Measurements from ENCODE around the gene ACAA2.

Gene ACAA2

DNA sequence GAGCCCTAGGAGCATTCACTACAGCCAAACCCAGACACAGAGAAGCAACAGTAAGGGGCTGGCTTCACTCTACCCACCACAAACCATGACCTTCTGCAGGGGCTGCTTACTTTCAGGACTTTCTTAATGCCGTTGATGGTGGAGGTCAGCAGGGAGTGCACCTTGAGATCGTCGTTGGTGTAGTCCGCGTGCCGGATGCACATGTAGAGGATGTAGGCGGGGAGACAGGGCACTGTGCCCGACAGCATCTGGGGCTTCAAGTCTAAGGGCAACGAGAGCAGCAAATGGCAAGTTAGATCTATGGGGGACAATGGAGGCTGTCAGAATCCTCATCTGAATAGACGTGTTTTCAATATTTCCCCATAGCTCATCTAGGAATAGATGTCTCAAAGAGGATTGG, 29.8 kb upstream of the ACAA2 start:
- Histone ChIP-seq H3K79me2 (ENCODE audit: control insufficient read depth, low read length) (no peaks in the 10 kb centered on the region), H3K36me3 (ENCODE audit: control insufficient read depth, low read length) (no peaks in the 10 kb centered on the region), H3K27me3 (ENCODE audit: control insufficient read depth, low read length) (no peaks in the 10 kb centered on the region), H3K4me3 (ENCODE audit: low read length) (no peak overlapping the region), H4K20me1 (ENCODE audit: control insufficient read depth, insufficient read depth, low read depth, low read length) (no peaks in the 10 kb centered on the region), H3K4me1 (ENCODE audit: control insufficient read depth, low read length) (no peaks in the 10 kb centered on the region), H3F3A (ENCODE audit: control insufficient read depth, insufficient read depth) (no peaks in the 10 kb centered on the region), H3K9me3 (ENCODE audit: control insufficient read depth, insufficient read depth, low read length) (no peaks in the 10 kb centered on the region), H3K4me2 (ENCODE audit: low read length) (no peak overlapping the region), H3K27ac (ENCODE audit: low read depth, low read length) (no peak overlapping the region), H3K9me2 (replicated peaks; ENCODE audit: control insufficient read depth, low read length) (no peaks in the 10 kb centered on the region)
- TF ChIP-seq, protein P1, sequence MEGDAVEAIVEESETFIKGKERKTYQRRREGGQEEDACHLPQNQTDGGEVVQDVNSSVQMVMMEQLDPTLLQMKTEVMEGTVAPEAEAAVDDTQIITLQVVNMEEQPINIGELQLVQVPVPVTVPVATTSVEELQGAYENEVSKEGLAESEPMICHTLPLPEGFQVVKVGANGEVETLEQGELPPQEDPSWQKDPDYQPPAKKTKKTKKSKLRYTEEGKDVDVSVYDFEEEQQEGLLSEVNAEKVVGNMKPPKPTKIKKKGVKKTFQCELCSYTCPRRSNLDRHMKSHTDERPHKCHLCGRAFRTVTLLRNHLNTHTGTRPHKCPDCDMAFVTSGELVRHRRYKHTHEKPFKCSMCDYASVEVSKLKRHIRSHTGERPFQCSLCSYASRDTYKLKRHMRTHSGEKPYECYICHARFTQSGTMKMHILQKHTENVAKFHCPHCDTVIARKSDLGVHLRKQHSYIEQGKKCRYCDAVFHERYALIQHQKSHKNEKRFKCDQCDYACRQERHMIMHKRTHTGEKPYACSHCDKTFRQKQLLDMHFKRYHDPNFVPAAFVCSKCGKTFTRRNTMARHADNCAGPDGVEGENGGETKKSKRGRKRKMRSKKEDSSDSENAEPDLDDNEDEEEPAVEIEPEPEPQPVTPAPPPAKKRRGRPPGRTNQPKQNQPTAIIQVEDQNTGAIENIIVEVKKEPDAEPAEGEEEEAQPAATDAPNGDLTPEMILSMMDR (IDR thresholded peaks at IDR 0.05; ENCODE audit: low read depth, low read length, poor library complexity, severe bottlenecking): no peak
- TF ChIP-seq EZH2phosphoT487 (IDR thresholded peaks at IDR 0.05; ENCODE audit: borderline replicate concordance, low read length): no peak

GRCh38 chr18:49842656-49843055, 29.3 kb upstream of the ACAA2 start:
- Histone ChIP-seq H3K27ac (ENCODE audit: low read depth, low read length) (no peak overlapping the region), H3K79me2 (ENCODE audit: control insufficient read depth, low read length) (no peaks in the 10 kb centered on the region), H3K9me2 (replicated peaks; ENCODE audit: control insufficient read depth, low read length) (no peaks in the 10 kb centered on the region), H4K20me1 (ENCODE audit: control insufficient read depth, insufficient read depth, low read depth, low read length) (no peaks in the 10 kb centered on the region), H3K4me1 (ENCODE audit: control insufficient read depth, low read length) (no peaks in the 10 kb centered on the region), H3K4me2 (ENCODE audit: low read length) (no peak overlapping the region), H3K27me3 (ENCODE audit: control insufficient read depth, low read length) (no peaks in the 10 kb centered on the region), H3F3A (ENCODE audit: control insufficient read depth, insufficient read depth) (no peaks in the 10 kb centered on the region), H3K9me3 (ENCODE audit: control insufficient read depth, insufficient read depth, low read length) (no peaks in the 10 kb centered on the region), H3K4me3 (ENCODE audit: low read length) (no peak overlapping the region), H3K36me3 (ENCODE audit: control insufficient read depth, low read length) (no peaks in the 10 kb centered on the region)
- TF ChIP-seq, protein P1 (IDR thresholded peaks at IDR 0.05; ENCODE audit: low read depth, low read length, poor library complexity, severe bottlenecking): no peak
- TF ChIP-seq EZH2phosphoT487 (IDR thresholded peaks at IDR 0.05; ENCODE audit: borderline replicate concordance, low read length): no peak

GRCh38 chr18:49841236-49842217, 28.2 kb upstream of the ACAA2 start:
- Histone ChIP-seq H3K9me3 (ENCODE audit: control insufficient read depth, insufficient read depth, low read length) (no peaks in the 10 kb centered on the region), H3K79me2 (ENCODE audit: control insufficient read depth, low read length) (no peaks in the 10 kb centered on the region), H3K27ac (ENCODE audit: low read depth, low read length) (no peak overlapping the region), H3K4me2 (ENCODE audit: low read length) (no peak overlapping the region), H3K36me3 (ENCODE audit: control insufficient read depth, low read length) (no peaks in the 10 kb centered on the region), H3K9me2 (replicated peaks; ENCODE audit: control insufficient read depth, low read length) (no peaks in the 10 kb centered on the region), H3K27me3 (ENCODE audit: control insufficient read depth, low read length) (no peaks in the 10 kb centered on the region), H3K4me1 (ENCODE audit: control insufficient read depth, low read length) (no peaks in the 10 kb centered on the region), H3K4me3 (ENCODE audit: low read length) (no peak overlapping the region), H3F3A (ENCODE audit: control insufficient read depth, insufficient read depth) (no peaks in the 10 kb centered on the region), H4K20me1 (ENCODE audit: control insufficient read depth, insufficient read depth, low read depth, low read length) (no peaks in the 10 kb centered on the region)
- TF ChIP-seq, protein P1 (IDR thresholded peaks at IDR 0.05; ENCODE audit: low read depth, low read length, poor library complexity, severe bottlenecking): no peak
- TF ChIP-seq EZH2phosphoT487 (IDR thresholded peaks at IDR 0.05; ENCODE audit: borderline replicate concordance, low read length): no peak
